ENCODE data around the gene PLCB4.

- TF ChIP-seq CTCF (IDR thresholded peaks at IDR 0.05; ENCODE audit: insufficient read depth, low read length, poor library complexity, severe bottlenecking) (no peak), EZH2phosphoT487 (conservative IDR thresholded peaks at IDR 0.05; ENCODE audit: low read length) (no peak)
Measured at GRCh38 chr20:9146649-9147048, 77.8 kb downstream of the PLCB4 start.

Measured in SU-DHL-6 (cell line).